ENCODE results near the gene RRP1.

Gene RRP1, protein sequence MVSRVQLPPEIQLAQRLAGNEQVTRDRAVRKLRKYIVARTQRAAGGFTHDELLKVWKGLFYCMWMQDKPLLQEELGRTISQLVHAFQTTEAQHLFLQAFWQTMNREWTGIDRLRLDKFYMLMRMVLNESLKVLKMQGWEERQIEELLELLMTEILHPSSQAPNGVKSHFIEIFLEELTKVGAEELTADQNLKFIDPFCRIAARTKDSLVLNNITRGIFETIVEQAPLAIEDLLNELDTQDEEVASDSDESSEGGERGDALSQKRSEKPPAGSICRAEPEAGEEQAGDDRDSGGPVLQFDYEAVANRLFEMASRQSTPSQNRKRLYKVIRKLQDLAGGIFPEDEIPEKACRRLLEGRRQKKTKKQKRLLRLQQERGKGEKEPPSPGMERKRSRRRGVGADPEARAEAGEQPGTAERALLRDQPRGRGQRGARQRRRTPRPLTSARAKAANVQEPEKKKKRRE

DNA sequence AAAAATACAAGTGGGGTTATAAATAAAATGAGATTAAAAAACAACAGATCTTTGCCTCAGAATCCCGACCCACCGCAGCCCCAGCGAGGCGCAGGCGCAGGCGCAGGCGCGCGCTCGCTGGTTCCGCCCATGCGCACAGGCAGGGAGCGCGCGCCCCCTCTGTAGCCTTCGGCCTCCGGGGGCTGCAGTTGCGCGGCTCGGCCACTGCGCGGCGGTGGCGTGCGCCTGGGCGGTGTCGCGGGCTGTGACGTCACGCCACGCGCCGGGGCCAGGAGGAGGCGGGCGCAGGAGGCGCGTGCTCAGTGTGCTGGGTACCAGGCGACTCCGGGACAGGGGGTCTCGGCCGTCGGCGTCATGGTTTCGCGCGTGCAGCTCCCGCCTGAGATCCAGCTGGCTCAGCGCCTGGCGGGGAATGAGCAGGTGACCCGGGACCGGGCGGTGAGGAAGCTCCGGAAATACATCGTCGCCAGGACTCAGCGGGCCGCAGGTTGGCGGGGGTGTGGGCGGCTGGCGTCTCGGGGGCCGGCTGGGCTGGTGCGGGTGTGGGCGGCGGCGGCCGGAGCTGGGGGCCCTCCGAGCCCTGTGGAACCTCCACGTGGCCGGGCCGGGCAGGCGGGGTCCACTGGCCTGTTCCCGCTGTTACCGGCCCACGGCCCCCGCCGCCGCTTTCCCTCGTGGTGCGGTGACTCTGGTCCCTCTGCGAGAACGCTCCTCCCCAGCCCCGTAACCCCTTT lies at the start of gene RRP1:
Gene RRP1 (plus strand): TSS at position 302 of the 734 bp plus-strand sequence. CDS start 53 bp downstream, at position 355.
- DNase-seq (ENCODE audit: low read depth in 2 of 2): peak; percentile 82 to 88

GRCh38 chr21:43739621-43740435 lies 49.5 kb upstream of the RRP1 start:
- DNase-seq (ENCODE audit: low read depth in 2 of 2): no peak

GRCh38 chr21:43740497-43741156 lies 48.8 kb upstream of the RRP1 start:
- no peak for DNase-seq (ENCODE audit: low read depth in 2 of 2)

DNA sequence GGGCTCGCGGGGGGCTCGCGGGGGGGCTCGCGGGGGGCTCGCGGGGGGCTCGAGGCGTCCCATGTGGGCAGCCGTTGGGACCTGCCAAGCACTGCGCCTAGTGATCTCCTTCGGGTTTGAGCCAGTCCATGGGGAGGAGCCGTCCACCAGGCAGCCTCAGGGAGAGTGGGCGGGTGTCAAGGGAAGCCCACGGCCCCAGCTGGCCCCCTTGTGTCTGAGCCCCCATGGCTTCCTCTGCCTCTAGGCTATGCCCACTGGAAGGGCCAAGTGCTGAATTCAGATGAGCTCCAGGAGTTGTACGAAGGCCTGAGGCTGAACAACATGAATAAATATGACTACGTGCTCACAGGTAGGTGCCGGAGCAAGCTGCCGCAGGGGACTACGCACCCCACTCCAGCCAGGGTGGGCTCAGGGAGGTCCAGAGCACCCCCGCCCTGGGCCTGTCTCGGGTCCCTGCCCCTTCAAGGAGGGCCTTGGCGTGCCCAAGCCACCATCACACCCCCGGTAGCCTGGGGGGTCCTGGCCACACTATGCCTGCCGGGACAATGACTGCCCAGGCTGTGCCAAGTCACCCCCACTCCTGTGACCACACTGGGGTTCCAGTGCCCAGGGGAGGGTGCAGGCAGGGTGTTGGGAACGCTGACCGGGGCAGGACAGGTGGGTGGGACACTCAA lies 47.8 kb upstream of the RRP1 start:
- DNase-seq (ENCODE audit: low read depth in 2 of 2): no peak

DNA sequence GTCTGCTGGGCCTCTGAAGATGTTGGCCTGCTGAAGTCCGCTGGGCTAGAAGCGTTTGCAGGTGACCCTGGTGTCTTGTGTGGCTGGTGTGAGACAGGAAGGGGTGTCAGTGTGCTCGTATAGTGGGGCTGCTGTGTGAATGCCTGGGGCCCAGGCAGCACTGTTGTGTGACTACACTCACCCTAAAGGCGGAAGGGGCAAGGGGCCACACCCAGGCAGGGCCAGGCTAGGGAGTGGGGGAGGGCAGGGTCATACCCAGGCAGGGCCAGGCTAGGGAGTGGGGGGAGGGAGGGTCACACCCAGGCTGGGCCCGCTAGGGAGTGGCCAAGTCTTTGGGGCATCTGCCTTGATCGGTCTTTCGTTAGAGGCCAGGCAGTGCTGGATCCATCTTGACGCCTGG lies 45.4 kb upstream of the RRP1 start:
- no peak for DNase-seq (ENCODE audit: low read depth in 2 of 2)

DNA sequence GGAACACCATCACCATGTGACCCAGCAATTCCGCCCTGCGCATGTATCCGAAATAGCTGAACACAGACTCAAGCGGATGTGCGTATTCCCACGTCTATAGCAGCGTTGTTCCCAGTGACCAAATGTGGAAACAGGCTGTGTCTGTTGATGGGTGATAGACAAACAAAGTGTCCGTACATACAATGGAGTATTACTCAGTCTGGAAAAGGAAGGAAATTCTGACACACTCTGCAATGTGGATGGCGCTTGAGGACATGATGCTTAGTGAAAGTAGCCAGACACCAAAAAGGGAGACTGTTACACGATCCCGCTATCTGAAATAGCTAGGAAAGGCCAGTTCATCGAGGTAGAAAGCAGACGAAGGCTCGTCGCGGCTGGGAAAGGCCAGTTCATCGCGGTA lies 44.7 kb upstream of the RRP1 start:
- no peak for DNase-seq (ENCODE audit: low read depth in 2 of 2)

DNA sequence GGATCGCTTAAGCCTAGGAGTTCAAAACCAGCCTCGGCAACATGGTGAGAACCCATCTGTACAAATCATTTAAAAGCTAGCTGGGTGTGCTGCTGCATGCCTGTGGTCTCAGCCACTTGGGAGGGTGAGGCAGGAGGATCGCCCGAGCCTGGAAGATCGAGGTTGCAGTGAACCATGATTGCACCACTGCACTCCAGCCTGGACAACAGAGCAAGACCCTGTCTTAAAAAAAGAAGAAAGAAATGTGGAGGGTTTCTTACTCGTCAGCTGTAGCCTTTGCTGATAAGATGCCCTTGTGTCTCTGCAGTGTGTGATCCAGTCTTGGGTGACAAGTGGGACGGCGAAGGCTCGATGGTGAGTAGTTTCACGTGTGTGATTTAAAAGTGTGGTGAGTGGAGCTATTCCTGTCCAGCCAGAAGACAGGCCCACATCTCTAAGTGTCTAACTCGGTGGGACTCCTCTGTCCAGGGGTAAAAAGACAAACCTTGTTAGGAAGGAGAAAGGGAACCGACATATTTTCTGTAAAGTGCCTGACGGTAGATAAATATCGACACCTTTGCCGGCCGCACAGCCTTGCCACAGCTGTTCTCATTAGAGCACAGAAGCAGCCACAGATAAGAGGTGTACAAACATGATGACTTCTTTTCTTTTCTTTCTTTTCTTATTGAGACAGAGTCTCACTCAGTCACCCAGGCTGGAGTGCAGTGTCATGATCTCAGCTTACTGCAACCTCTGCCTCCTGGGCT lies 43.4 kb upstream of the RRP1 start:
- DNase-seq (ENCODE audit: low read depth in 2 of 2): no peak

- DNase-seq (ENCODE audit: low read depth in 2 of 2): no peak
Observed at GRCh38 chr21:43748622-43749021, 40.8 kb upstream of the RRP1 start.

- DNase-seq (ENCODE audit: low read depth in 2 of 2): no peak
Observed at GRCh38 chr21:43749651-43750262, 39.6 kb upstream of the RRP1 start.

DNA sequence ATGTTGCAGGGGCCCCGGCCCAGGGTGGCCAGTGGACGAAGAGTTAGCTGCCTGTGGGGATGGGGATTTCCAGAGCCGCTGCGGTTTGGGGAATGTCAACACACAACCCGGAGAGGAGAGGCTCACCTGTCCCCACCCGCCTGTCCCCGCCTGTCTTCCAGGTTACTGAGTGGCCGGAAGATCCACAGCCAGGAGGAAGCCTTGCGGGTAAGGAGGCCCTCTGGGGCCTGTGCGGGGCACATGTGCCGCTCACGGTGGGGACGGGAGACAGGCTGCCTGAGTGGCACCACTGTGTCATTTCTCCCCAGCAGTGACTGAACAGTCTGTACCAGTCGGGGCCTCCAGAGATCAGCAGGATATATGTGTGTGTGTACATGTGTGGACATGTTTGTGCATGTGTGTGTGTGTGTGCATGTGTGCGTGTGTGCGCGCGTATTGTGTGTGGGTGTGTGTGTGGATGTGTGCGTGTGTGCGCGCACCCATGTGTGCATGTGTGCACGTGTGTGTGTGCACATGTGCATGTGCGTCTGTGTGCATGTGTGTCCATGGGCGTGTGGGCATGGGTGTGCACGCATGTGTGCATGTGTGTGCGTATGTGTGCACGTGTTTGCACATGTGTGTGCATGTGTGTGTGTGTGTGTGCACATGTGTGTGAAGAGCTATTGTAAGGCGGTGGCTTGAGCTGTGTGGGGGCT lies 38.9 kb upstream of the RRP1 start:
- DNase-seq (ENCODE audit: low read depth in 2 of 2): no peak

- no peak for DNase-seq (ENCODE audit: low read depth in 2 of 2)
Observed at GRCh38 chr21:43751955-43752591, 37.3 kb upstream of the RRP1 start.

GRCh38 chr21:43752758-43753438 lies 36.5 kb upstream of the RRP1 start:
- DNase-seq (ENCODE audit: low read depth in 2 of 2): no peak

DNA sequence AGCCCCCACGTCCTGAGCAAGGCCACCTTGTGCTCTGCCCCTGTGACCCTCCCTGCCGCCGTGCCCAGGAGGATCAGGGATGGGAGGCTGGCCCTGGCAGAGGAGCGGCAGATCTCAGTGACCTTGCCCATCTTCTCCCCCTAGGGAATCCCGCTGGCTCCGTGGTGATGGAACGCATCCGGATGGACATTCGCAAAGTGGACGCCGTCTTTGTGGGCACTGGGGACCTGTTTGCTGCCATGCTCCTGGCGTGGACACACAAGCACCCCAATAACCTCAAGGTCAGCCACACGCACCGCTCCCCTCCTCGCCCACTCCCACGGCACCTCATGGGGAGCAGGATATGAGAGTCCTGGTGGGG lies 36.0 kb upstream of the RRP1 start:
- DNase-seq (ENCODE audit: low read depth in 2 of 2): no peak

DNA sequence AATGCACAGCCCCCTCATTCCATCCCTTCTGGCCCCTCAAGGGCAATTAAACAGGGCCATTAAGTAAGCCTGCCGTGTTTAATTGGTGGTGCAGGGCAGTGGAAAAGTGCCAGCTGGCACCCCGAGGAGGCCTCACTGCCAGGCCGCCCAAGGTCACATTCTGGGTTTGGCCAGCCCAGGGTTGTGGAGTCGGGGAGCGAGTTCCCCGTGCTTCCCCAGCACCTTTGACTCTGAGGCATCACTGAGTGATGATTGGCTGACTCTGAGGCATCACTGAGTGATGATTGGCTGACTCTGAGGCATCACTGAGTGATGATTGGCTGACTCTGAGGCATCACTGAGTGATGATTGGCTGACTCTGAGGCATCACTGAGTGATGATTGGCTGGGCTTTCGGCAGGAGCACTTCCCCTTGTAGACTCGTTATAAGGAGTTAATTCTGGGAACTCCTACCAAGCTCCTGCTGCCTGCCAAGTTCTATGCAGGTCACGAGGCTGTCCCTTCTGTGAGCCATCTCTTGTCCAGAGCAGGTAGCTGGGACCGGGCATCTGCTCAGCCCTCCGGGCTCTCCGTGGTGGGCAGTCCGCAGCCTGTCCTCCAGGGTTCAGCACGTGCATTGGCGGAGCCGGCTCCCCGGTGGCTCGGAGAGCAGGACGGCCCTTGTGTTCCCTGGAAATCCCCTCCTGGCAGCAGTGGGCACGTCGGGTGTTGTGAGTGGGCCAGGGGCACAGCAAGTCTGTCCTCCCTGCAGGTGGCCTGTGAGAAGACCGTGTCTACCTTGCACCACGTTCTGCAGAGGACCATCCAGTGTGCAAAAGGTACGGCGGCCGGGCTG lies 34.2 kb upstream of the RRP1 start:
- no peak for DNase-seq (ENCODE audit: low read depth in 2 of 2)

GRCh38 chr21:43755820-43756594 lies 33.4 kb upstream of the RRP1 start:
- DNase-seq (ENCODE audit: low read depth in 2 of 2): no peak

GRCh38 chr21:43757601-43758000 lies 31.8 kb upstream of the RRP1 start:
- DNase-seq (ENCODE audit: low read depth in 2 of 2): no peak
